Pons (tissue), 1 donor: ENCODE results near the gene PREX1.

Experiments used
- DNase-seq: peaks from one replicate; pipeline ENCODE4 v3.0.0-alpha.2; 2016; ENCODE audit warnings: low spot score

The PREX1 gene

DNA sequence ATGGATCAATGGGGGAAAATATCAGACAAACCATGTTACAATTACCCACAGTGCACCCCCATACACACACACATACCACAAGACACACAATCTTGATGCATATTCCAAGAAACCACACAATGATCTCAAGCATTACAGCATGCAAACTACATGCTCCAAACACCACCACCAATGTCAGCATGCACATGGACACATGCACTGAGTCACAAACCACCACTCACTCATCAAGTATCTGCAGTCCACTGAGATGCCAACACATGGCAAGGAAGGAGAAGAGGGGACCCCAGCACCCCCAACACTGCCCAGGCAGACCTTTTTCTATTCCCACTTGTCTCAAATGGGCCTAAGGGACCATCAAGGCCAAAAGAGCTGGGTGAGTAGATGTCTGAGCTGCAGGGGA is 91.6 kb downstream of the PREX1 start:
- DNase-seq, result no peak

DNA sequence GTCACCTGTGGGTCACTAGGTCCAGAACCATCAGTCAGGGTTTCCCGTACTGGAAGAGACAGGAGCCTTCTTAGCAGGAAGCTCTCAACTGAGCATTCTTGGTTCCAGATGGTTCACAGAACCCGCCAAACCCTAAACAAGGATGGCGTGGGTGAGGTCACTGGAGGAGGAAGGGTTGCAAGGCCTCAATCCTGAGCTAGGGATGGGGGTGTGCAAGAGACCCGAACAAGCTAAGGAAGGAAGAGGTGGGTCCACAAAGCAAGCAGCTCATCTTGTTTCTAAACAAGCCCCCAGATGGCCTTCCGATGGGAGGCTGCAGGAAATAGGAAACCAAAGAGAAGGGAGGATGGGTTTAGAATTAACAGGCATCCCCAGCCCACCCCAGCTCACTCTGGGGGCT is 92.7 kb downstream of the PREX1 start:
- DNase-seq, result no peak

DNA sequence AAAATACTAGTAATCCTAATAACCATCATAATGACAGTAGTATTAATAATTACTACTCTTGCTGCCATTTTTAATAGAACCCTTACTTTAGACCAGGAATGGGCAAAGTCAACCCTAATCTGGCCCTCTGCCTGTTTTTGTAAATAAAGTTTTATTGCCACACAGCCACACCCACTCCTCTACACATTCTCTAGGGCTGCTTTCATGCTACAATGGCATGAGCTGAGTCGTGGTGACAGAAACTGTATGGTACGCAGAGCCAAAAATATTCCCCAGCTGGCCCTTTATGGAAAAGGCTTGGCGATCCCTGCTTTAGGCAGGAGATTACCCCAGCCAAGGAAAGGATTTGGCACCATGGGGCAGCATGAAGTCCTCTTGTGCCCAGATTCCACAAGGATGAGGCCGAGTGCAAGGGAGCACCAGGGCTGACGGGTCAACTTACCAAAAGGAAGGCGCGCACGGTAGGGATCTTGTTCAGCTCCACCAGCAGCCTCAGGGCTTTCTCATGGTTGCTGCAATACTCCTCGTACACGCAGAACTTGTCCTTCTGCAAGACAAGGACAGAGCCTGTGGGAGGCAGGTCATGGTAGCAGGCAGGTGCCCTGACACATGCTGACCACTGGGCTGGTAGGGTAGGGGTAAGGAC is 93.6 kb downstream of the PREX1 start:
- DNase-seq, result no peak

DNA sequence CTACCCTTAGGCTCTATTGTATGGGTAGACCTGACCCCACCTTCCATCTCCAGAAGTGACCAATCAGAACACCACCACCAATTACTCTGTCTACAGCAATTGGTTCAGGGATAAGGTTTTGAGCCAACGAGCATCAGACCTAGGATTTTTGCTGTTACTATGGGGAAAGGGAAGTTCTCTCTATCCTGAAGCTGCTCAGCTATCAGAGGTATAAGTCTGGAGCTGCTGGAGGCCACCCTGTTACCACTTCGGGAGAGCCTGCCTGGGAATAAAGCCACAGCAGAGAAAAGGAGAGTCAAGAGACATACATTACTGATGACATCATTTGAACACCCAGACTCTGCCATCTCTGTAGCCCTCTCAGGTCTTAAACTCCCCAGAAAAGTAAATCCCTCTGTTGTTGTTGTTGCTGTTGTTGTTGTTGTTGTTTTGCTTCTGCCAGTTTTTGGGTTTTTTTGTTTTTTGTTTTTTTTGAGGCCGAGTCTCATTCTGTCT is 94.5 kb downstream of the PREX1 start:
- no peak for DNase-seq

DNA sequence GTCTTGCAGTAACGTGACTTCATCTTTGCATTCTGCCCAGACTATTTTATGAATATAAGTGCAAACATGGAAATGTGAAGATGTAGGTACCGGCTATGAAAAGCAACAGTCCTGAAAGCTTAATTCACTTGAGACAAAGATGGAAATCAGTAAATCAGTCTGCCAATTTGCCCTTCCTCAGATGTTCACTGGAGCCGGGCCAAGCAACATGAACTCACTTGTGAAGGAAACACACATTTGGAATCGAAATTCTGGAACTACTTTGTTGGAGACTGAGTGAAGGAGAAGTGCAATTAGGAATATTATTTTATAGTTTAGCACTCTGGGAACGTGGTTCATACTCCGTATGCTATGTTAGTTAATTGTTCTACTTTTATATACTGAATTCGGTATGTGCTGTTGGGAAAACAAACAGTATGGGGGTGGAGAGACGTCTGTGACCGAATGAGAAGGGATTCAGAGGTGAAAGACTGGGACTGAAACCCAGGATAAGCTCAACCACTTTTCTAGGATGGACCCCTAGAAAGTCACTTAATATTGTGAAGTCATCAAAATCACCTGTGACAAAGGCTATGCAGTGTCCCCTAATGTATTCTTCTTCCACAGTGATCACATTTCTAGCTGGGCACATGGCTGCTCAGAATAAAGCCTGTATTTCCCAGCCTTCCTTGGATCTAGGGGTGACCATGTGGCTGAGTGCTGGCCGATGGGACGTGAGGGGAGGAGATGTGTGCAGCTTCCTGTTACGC is 95.5 kb downstream of the PREX1 start:
- DNase-seq, result no peak

DNA sequence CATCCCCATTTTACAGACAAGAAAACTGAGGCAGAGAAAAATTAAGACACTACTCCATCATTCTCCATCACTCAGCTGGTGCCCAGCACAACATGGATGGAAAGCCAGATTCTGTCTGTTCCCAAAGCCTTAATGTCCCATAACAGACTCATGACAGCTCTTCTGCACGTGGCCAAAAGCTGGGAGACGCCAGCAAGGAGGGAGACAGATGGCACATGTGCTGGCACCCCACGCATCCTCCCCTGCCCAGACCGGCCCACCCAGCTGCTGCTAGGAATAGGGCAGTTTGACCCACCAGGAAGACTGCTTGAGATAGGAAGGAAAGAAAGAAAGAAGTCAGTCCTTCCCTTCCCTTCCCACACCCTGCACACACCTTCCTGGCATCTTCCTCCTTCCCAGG is 96.3 kb downstream of the PREX1 start:
- DNase-seq, result no peak

DNA sequence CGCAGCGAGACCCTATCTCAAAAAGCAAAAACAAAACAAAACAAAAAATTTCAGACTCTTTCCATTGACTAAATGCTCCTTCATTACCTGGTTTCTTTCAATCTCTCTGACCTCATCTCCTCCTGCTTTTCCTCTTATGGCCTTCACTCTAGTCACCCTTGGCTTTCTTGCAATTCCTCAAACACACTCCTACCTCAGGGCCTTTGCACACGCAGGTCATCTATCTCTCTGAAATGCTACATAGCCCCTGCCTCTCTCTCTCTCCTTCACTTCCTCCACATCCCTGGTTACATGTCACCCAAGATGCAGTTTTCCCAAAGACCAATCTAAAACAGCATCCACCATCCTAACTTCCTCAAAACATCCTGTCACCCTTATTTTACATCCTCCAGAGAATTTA is 96.8 kb downstream of the PREX1 start:
- no peak for DNase-seq

DNA sequence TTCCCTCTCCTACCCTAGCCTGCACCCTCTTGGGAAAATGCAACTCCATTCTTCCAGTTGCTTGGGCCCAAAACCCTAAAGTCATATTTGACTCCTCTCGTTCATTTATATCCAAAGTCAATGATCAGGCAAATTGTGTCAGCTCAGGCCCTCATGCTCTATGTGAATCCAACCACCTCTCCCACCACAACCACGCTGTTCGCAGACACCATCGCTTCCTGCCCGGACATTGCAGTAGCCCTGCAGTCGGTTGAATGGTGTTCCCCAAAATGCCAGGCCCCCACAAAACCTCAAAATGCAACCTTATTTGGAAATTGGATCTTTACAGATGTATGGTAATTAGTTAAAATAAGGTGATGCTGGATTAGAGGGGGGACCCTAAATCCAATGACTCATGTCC is 98.3 kb downstream of the PREX1 start:
- no peak for DNase-seq

DNA sequence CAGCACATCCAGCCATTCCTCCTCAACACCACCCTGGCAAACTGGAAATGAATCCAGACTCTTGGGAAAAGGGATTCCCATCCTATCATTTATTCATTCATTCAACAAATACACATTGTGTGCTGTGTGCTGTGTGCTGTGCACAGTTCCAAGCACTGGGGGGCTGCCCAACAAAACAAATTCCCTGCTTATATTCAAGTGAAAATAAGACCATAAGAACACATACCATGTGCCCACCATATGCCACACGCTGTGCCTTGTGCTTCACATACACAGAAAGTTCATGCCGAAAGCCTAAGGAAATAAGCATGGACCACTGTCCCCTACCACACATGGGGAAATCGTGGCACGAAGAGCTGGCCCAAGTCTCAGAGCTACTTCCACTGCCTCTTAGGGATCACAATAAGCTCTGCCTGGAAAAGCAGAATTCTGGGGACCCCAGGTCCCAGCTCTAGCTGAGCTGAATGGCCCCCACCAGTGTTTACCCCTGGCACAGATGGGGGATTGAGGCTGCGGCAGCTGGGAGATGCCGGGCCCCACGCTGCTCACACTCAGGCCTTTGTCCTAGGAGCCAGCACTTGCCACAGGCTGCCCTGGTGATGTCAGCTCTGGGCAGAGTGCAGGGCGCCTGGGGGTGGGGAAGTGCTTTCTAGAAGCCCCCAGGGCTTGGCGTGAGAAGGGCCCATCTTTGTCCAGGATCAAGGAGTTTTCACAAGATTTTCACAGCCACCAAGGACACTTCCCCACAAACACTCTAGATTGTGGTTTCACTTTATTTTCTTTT is 99.6 kb downstream of the PREX1 start:
- DNase-seq, result peak; percentile 97

DNA sequence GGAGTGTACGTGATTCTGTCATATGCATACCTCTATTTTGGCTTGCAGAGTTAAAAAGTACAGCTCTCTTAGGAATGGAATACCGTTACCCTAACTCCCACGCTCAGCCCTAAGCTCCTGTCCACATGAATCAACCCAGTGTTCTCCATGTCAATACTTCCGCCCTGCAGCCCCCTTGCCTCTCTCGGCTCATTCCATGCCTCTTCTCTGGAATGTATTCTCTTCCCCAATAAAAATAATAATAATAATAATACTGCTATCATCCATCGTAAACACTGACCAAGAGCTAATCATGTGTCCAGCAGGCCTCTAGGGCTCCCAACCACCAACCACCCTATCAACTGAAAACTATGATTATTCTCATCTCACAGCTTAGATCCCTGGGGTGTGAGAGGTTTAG is 100.6 kb downstream of the PREX1 start:
- no peak for DNase-seq

DNA sequence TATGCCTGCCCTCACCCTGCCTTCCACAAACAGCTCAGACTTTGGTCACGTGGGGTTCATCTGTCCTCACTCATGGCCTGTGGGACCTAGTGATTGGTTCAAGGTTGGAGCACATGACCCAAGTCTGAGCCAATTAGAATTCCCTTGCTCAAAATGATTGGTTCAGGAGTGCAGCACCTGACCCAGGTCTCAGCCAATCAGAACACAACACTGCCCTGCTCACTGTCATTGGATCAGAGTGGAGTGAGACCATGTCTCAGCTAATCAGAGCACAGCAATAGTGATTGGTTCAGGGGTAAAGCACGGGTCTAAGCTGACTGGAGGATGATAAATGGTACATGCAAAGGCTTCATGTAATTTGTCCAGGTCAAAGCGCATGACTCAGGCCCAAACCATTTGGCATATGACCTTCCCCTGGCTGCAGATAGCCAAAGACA is 102.2 kb downstream of the PREX1 start:
- DNase-seq, result no peak

DNA sequence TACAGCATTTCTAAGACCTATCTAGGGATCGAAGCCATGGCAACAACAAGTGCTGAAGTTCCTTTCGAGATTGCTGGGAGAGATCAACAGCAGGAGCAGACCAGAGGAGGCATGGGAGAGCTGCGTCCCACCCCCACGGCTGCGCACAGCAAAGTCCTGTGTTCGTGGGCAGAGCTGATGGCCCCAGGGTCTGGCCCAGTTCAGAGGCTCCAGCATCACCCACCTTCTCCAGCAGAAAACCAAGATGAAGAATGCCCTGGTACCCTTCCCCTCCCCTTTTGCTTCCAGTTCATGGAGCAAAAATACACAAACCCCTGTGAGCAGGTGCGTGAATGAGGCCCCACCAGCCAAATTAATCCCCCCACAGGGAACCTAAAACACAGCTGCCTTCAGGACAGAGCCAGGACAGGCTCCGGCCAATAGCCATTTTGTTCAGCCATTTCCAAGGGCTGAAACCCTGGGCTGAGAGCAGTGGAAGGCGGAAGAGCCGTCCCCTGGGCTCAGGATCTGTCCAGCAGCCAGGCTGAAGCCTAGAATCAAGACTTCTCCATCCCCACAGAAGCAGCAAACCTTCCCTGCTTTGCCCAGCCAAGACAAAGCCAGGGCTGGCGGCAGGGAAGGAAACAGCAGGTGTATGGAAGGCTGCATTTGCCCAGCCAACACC is 102.8 kb downstream of the PREX1 start:
- no peak for DNase-seq

DNA sequence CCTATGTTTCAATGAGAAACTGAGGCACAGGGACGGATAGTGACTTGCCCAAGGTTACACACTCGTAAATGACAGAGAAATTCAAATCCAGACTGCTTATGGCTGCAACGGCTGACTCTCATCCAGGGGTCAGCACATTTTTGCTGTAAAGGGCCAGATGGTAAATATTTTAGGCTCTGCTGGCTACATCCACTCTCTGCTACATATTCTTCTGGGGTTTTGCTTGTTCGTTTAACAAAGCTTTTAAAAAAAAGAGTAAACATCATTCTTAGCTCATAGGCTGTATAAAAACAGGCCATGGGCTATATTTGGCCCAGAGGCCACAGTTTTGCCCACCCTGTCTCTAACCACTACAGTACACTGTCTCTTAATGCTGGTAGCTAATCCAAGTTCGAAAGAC is 103.4 kb downstream of the PREX1 start:
- no peak for DNase-seq

DNA sequence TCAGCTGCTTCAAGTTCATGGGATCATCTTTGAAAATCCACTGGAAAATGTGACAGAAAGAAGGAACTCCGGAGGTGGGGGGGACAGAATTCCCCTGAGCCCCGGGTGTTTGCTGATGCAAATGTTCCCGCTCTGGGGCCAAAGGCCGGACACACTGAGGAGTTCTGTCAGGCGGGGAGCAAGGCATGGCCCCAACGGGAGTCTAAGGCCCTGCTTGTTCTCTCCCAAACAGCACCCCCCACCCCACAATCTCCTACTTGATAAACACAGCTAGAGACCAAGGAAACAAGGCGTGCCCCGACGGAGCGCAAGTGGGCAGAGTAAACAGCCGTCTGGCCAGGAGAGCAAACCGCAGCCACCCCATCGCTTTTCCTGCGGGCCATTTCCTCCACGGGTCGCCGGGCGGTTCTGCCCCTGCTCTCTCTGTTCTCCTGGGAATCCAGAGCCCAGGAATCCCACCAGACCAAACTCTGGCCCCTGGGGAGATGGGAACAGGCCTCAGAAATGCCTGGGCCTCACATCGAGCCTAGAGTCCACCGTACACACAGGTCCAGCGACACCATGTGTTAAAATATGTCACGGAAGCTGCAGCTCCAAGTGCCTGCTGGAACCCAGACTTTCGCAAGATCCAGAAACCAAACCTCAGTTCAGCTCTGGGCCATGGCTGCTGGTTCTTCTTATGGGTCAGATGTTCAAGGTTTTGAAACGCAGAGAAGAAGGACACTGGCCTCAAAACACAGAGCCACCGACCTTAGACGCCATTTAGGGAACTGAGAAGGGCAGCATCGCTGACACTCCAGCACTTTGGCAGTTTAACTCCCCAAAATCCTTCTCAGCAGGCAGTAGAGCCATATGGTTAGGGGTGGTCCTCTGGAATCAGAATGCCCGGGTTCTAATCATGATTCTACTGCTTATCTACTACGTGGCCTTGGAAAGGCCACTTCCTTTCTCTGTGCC is 104.2 kb downstream of the PREX1 start:
- no peak for DNase-seq

DNA sequence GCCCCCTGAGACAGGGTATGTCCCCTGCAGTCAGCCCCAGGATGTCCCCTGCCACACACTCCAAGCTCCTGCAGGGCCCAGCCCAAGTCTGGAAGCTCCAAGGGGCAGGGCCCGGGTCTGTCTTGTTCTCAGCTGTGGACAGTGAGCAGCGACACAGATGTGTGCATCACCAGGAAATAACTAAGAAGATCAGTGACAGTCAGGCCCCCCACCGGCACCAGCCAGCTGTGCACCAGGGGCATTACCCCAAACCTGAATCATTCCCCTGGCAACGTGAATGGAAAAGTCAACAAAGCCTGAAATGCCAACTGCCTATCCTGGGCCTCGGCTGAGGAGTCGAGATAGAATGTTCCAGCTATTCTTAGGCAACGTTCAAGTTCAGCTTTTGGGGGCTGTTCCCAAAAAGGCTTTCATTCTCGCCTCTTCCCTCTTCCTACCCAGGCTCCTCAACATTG is 105.0 kb downstream of the PREX1 start:
- no peak for DNase-seq

DNA sequence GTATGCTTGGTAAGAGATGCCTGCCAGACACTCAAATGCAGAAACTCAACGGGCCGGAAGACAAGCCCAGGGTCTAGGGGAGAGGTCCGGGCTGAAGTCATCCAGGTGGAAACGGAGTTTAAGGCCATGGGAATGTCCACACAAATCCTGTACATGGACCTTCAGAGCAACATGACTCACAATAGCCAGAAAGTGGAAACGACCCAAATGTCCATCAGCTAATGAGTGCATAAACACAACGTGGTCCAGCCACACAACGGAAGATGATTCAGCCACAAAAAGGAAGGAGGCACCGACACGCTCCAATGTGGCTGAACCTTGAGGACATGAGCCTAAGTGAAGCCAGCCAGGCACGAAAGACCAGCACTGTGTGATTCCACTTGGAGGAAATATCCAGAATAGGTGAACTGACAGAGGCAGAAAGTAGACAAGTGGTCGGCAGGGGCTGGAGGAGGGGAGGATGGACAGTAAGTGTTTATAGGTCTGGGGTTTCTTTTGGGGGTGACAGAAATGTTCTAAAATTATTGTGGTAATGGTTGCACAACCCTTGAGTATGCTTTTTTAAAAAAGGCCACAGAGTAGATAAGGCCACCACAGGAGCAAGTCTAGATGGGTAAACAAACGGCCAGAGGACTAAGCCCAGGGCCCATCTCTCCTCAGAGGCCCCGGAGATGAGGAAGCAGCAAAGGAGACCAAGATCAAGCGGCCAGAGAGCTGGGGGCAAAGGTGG is 105.6 kb downstream of the PREX1 start:
- peak; percentile 88 for DNase-seq

DNA sequence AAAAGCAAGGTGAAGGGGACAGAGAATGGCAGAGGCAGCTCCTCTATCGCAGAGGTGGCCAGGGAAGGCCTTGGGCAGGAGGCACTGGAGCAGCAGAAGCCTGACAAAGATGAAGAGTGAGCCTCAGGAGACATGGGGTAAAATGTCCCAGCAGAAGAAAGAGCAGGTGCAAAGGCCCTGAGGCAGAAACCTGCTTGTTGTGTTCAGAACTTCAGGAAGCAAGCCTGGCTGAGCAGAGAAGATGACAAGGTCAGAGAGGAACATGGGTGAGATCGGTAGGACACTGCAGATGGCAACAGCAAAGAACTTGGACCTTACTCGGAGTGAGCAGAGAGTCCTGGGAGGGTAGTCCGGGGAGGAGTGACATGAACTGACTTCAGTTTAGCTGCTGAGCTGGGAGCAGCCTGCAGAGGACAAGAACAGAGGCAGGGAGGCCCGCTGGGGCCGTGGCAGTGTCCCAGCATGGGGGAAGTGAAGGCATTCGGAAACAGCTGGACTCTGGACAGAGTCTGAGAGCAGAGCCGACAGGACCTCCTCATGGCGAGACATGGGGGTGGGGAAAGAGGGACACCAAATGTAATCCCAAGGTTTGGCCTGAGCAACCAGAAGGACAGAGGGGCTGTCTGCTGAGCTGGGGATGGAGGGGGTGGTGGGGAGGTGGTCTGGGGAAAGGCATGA is 106.3 kb downstream of the PREX1 start:
- DNase-seq, result no peak

DNA sequence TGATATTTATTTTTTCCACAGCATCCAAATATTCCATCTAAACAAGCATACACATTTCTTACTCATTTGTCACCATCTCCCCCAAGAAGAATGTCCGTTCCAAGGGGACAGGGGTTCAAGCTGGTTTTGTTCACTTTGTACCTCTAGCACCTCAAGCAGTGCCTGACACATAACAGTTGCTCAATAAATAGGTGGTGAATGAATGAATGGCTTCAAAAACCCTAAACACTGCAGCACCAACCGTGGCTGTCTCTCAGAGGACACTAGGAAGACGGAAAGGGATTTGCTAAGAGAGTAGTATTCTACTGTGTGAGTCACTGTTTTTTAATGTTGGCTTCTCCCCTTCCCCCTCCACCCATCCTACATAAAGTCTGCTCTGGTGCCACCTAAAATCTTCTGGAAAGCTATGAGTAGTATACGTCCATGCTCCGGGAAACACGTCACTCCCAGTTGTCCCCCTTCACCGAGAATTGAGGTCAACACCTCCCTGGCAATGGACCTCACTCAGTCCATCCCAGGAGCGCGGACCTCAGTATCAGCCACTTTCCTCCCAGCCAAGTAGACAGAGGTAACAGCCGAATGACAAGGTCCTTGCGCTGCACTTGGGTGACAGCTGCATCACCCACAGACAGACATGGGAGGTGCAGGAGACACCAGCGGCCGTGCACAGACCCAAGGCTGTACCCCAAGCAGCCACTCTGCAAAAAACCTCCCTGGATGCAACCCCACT is 107.4 kb downstream of the PREX1 start:
- no peak for DNase-seq

DNA sequence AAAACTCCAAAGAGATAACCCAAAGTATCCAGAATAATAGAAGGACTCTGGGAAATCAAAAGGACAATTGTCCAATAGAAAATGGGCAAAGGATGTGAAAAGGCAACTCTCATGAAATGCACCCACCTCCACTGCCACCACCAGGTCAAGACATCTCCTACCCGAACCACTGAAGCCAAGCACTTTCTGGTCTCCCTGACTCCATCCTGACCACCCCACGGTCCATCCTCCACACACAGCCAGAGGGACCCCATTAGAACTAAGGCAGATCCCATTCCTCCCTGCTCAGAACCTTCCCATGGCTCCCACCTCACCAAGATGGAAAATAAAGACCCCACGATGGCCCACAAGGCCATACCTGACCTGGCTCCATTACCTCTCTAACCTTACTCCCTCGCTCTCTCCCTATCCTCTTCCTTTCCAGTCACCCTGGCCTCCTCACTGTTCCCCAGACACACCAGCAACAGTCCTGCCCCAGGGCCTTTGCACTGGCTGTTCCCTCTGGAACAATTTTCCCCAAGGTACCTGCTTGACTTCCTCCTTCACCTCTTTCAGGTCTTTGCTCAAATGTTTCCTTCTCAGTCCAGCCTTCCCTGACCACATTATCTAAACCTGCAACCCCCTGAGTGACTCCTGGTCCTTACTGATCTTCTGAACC is 108.1 kb downstream of the PREX1 start:
- no peak for DNase-seq
